Diencephalon (tissue), 1 donor: ENCODE results near the gene KSR1. TPM values are rescaled to one million over a fixed set of nuclear protein-coding genes. Genes with fewer than 3 reads are reported as not detected.

Source experiments
- small RNA-seq: library from RNA; depleted of rRNA; stranded (forward); fragments of <200 nt; gene quantifications from one replicate; pipeline ENCODE3, GENCODE V24; 2014
- total RNA-seq: library from RNA; depleted of rRNA; stranded (reverse); fragments of >200 nt; gene quantifications from one replicate; pipeline ENCODE4 v1.2.3, GENCODE V29; 2014

Gene KSR1
- total RNA-seq, result 21.7 TPM

GRCh38 chr17:27455914-27456680, at the start of gene KSR1:
TSS of gene KSR1 (plus strand) at chr17:27456448. CDS start at chr17:27456644, 196 bp downstream.

GRCh38 chr17:27630607-27631410, 174.6 kb downstream of the KSR1 start, which contains the start of gene LGALS9:
TSS of gene LGALS9 (plus strand) at chr17:27631188. CDS start at chr17:27631266, 78 bp downstream.

Small RNA genes within 50 kb of the gene (small RNA-seq; reads per million reads assigned to genes)
- not detected for gene AC015688.5

Other genes with a start within 250 kb of the KSR1 start
- 251 TPM for gene WSB1, start 162.3 kb upstream of the KSR1 start, total RNA-seq
- 1.2 TPM for gene LGALS9, start 174.7 kb downstream of the KSR1 start, total RNA-seq